GM18499 (cell line): ENCODE results near the gene KLHL20.

Experiments
- ATAC-seq: cut with Tn5 transposase; IDR thresholded peaks from one replicate; pipeline ENCODE4 v1.9.1; 2021; ENCODE audit warnings: moderate number of reproducible peaks; ENCODE audit not compliant: insufficient read depth, unreplicated experiment

Gene KLHL20

GRCh38 chr1:173824315-173825081, 109.7 kb downstream of the KLHL20 start, which contains the start of the genes CENPL and DARS2:
CENPL (minus strand) TSS chr1:173824883; CDS start chr1:173811299, 13,584 bp downstream.
DARS2 (plus strand) TSS chr1:173824673; CDS start chr1:173825230, 557 bp downstream.
- ATAC-seq = peak; percentile 74

- no peak for ATAC-seq
Measured at GRCh38 chr1:173827611-173828010, 112.8 kb downstream of the KLHL20 start.

GRCh38 chr1:173832748-173833147, 118.0 kb downstream of the KLHL20 start:
- ATAC-seq = no peak
